ENCODE measurements around the gene ZNF608.

Gene ZNF608

DNA sequence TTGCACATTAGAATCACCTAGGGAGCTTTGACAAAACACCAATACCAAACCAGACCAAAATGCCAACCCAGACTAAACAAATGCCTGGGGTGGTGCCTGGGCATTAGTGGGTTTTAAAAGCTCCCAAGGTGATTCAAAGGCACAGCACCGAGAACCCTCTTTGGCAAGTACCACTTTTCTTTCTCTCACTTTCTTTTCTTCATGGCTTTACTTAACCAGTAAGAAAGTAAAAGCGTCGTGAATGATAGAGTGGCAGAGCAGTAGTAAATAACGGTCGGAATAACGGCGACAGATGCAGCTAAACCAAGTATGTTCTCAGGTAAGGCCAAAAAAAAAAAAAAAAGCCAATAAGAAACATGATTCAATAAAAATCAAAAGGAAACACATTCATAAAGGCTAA, 49.5 kb downstream of the ZNF608 start:
- H3K9ac ChIP-seq, result no peak overlapping the region
- peaks cover 2 to 18% (median 3%) of the 10 kb centered on the region in 10 experiments; a peak in 16 of 20 replicates for H3K4me1 ChIP-seq
- TF ChIP-seq Cebpa-rat (IDR thresholded peaks at IDR 0.05), result no peak
- H3K9me3 ChIP-seq (replicated peaks in 1 of 11), result peaks cover 0 to 5% (median 0%) of the 10 kb centered on the region in 11 experiments; a peak in 3 of 22 replicates
- no peak overlapping the region for H3K4me3 ChIP-seq
- peaks cover 0 to 92% (median 64%) of the 10 kb centered on the region in 11 experiments; a peak in 13 of 22 replicates for H3K36me3 ChIP-seq
- H3K27ac ChIP-seq, result no peak overlapping the region
- H3K4me2 ChIP-seq, result no peak overlapping the region
- H3K27me3 ChIP-seq, result 0 out of 22 replicates have a peak, but pooled peaks cover 0 to 5% (median 0%) of the 10 kb centered on the region in 11 experiments
- H4K20me1 ChIP-seq, result peaks cover 0 to 99% (median 14%) of the 10 kb centered on the region in 11 experiments; a peak in 12 of 22 replicates
